HG02870 (cell line): ENCODE results near the gene PLEKHH1.

Source experiments
- ATAC-seq: cut with Tn5 transposase; IDR thresholded peaks from one replicate; pipeline ENCODE4 v1.9.1; 2021; ENCODE audit warnings: mild to moderate bottlenecking, moderate library complexity; ENCODE audit not compliant: unreplicated experiment

The PLEKHH1 gene

DNA sequence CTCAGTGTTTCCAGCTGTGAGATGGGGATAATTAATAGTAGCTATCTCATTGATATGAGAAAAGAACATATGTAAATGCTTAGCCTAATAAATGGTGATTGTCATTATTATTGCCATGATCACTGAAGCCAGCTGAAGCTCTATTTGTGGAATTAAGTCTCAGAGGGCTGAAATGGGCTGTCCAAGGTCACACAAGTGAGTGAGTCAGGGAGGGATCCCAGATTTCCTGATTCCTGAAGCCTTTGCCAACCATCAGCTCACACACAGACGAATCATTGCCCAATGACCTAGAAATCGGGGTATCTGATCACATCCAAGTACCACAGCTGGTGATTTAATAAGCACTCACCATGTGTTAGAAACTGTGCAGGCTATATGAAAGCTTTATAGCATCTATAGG, 23.0 kb upstream of the PLEKHH1 start:
- ATAC-seq, result no peak

DNA sequence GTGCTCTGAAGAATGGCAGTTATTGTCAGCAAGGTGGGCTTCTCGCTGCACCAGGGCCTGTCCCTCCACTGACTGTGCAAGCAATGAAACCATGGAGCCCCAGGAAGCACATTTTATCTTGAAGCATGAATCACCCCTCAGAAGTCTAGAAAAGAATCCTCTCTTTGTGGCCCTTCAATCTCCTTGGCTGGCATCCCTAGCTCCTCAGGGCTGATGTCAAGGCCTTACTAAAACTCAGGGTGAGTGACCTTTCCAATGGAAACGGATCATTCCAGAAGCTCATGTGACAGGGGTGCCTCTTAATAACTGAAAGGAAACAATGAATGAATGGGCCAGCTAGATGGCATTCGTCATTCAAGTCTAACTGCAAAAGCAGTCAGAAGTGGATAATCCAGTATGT, 22.3 kb upstream of the PLEKHH1 start:
- no peak for ATAC-seq

DNA sequence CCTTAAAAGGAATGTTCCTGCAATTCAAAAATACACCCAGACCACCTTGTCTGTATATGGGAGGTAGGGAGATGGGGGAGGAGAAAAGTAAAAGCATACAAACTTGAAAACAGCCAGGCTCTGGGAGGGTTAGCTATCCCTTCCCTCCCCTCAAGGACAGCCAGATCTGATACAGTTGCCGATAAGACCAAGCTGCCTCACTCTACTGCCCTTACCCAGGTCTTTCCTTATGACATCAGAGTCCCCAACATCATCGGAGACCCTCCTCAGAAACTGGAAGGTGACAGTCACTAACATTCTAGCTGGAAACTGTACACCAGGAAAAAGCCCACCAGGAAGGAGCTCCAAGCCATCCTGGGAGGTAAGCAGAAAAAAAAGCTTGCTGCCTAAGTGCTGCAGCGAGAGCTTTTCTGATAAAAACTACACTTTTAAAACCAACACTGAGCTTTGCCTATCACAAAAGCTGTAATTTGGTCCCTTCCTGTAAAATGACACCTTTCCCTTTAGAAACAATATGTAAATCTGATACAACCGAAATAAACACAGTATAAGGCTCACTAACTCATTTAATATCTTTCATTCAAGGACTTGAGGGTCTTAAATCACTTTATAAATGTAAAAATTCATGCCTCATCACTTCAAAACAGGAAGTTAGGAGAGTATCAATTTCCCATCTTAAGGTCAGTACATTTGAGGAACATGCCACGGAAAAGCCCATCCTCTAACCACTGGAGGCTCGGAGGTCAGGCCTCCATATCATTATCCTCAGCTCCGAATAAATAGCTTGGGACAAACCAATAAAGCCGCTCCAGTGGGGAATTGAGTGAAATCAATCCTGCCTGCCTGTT, 20.4 kb upstream of the PLEKHH1 start:
- no peak for ATAC-seq

GRCh38 chr14:67513631-67514108, 19.4 kb upstream of the PLEKHH1 start:
- no peak for ATAC-seq

DNA sequence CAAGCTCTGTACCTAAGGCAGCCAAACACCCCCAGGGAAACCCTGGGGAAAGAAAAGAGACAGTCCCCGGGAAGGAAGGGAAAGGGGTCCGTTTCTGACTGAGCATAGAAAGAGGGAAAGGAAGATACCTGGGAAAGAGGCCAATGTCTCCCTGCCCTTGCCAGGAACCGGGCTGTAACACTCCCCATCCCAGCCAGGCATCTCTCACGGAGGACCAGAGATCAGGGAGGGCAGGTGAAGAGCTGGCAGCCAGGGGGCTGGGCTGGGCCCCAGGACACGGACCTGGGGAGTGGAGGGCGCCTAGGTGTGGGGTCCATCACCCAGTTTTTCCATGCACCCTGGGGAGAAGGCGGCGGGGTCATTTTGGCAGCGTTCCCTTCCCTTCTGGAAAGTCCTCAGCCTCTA, 18.9 kb upstream of the PLEKHH1 start:
- ATAC-seq, result no peak

- ATAC-seq, result no peak
Observed at GRCh38 chr14:67514650-67515385, 18.3 kb upstream of the PLEKHH1 start.

DNA sequence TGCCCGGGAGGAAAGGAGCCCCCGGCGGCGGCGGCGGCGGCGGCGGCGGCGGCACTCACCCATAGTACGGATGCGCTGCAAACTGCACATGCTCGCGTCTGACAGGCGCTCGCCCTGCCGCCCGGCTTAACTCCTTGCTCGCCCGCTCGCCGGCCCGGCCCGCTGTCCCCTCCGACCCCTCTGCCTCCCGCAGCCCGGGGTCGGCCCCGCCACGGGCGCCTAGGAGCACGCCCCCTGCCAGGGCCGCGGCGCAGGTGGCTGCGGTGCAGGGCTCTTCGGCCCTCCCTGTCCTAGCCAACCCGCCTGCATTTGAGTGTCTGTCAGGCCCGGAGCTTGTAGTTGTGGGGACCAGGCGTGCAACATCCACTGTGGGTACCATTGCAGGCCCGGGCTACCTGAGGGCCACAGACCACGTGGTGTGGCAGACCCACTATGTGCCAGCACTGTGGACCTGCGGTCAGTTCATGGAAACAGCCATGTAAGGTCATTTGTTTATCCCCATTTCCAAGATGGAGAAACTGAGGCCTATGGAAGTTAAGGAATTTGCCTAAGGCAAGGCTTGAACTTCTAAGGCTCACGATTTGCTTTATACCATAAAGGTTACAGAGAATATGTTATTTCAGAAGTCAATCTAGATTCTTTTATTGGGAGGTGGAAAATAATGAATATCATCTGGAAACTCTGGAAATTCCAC, 17.6 kb upstream of the PLEKHH1 start:
- no peak for ATAC-seq

- ATAC-seq, result no peak
Observed at GRCh38 chr14:67516676-67517075, 16.4 kb upstream of the PLEKHH1 start.

GRCh38 chr14:67517083-67517482, 16.0 kb upstream of the PLEKHH1 start:
- no peak for ATAC-seq

GRCh38 chr14:67519406-67519805, 13.7 kb upstream of the PLEKHH1 start:
- ATAC-seq, result no peak

DNA sequence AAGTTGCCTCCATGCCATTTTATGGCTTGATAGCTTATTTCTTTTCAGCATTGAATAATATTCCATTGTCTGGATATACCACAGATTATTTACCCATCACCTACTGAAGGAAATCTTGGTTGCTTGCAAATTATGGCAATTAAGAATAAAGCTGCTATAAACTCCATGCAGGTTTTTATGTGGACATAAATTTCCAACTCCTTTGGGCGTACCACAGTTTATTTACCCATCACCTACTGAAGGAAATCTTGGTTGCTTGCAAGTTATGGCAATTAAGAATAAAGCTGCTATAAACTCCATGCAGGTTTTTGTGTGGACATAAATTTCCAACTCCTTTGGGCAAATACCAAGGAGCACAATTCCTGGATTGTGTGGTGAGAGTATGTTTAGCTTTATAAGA, 12.6 kb upstream of the PLEKHH1 start:
- ATAC-seq, result no peak

DNA sequence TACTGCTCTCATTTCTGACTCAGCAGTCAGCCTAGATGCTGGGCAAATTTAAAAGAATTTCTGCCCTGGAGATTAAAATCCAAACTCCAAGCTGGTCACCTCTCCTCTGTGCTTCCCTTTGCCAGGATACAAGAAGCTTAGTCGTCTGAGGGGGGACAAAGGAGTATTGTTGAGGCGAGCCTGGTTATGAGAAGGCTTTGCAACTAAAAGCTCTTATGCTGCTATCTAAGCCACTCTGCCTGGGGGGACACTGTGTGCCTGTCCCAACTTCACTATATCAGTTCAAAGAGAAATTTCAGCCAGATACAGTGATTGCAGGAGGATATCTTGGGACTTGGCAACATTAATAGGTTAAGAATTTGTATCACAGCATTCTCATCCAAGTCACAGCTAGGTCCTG, 10.8 kb upstream of the PLEKHH1 start:
- no peak for ATAC-seq

- ATAC-seq, result no peak
Observed at GRCh38 chr14:67523764-67524633, 9.1 kb upstream of the PLEKHH1 start.

GRCh38 chr14:67524634-67524963, 8.5 kb upstream of the PLEKHH1 start:
- no peak for ATAC-seq

DNA sequence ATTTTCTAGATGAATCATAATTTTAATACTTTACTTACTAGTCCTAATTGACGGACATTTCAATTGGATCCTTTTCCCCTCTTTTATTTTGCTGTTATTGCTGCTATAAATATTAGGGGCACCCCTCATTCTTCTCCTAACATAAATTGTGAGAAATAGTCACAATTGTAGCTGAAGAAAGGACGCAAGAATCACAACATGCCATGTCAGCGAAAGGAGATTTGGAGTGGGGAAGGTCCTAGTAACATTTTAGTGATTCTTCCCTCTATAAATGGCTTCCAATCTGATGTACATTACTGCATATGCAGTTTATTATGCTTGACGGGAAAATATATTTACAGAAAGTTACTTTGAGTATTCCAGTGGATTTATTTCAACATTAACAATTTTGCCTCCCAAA, 7.7 kb upstream of the PLEKHH1 start:
- no peak for ATAC-seq

GRCh38 chr14:67526181-67526580, 6.9 kb upstream of the PLEKHH1 start:
- no peak for ATAC-seq

DNA sequence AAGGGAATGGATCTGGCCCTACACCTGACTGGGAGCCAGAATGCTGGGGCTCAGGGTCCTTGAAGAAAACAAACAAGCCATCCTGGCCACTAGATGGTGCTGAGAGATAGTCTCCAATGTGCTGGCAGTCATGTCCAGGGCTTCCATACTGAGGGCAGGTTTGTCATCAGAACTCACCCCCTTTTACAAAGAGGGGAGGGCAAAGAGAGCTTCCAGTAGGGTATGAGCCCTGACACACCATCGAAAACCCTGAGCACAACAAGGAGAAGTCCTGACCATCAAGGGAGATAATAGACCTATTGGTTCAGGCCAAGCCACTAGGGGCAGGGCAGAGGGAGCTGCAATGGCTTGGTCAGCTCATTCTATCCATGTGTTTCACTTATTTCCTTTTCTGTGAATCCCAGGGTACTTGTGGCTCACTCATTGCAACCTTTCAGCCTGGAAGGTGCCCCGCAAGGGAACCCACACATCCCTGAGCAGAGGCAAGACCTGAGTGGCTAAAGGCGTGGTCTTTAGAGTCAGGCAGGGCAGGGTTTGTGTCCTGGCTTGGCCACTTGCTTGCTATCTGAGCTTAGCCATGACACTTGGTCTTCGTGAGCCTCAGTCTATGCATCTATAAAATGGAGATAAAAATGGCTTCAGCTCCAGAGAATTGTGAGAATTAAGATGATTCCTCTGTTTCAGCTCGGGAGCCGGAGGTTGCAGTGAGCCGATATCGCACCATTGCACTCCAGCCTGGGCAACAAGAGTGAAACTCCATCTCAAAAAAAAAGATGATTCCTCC, 6.2 kb upstream of the PLEKHH1 start:
- ATAC-seq, result no peak

- ATAC-seq, result no peak
Observed at GRCh38 chr14:67527756-67528155, 5.3 kb upstream of the PLEKHH1 start.

GRCh38 chr14:67528276-67528675, 4.8 kb upstream of the PLEKHH1 start:
- no peak for ATAC-seq
